ENCODE results near the gene SIVA1.

Gene SIVA1

DNA sequence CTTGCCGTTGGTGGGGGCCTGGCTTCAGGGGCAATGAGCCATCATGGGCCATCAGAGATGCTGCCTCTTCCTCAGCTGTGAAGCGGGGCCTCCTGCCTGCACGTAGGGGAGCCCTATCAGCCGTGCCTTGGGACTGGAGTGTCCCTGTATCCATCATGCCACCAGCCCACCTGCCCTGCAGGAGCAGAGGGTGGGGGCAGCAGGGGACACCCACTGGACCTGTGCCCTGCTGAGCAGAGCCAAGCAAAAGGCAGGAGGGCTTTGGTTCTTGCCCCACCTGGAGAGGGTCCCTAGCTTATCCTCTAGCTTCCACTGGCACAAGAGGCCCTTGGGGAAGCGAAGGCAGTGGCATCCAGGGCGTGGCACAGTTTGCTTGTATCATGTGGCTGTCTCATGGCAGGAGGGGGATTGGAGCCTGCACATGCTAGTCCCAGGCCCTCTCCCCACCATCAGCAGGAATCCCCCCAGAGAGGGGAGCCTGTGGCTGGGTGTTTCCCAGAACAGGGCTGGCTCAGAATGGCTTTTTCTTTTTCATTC is 18.8 kb upstream of the SIVA1 start:
- H3K27ac ChIP-seq: peak overlapping the region; percentile 99
- POLR2A ChIA-PET (ENCODE audit: low non-redundant PET): no interaction called here
- DNase-seq (ENCODE audit: low spot score): no peak
- TF ChIP-seq, protein P1, sequence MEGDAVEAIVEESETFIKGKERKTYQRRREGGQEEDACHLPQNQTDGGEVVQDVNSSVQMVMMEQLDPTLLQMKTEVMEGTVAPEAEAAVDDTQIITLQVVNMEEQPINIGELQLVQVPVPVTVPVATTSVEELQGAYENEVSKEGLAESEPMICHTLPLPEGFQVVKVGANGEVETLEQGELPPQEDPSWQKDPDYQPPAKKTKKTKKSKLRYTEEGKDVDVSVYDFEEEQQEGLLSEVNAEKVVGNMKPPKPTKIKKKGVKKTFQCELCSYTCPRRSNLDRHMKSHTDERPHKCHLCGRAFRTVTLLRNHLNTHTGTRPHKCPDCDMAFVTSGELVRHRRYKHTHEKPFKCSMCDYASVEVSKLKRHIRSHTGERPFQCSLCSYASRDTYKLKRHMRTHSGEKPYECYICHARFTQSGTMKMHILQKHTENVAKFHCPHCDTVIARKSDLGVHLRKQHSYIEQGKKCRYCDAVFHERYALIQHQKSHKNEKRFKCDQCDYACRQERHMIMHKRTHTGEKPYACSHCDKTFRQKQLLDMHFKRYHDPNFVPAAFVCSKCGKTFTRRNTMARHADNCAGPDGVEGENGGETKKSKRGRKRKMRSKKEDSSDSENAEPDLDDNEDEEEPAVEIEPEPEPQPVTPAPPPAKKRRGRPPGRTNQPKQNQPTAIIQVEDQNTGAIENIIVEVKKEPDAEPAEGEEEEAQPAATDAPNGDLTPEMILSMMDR (conservative IDR thresholded peaks at IDR 0.05; ENCODE audit: low read depth): no peak
- CTCF ChIA-PET: interaction anchor here (2.0 kb wide), 1 partner anchor 11 kb away, joined by 8 read pairs; the partner anchor contains the start of gene ADSS1

DNA sequence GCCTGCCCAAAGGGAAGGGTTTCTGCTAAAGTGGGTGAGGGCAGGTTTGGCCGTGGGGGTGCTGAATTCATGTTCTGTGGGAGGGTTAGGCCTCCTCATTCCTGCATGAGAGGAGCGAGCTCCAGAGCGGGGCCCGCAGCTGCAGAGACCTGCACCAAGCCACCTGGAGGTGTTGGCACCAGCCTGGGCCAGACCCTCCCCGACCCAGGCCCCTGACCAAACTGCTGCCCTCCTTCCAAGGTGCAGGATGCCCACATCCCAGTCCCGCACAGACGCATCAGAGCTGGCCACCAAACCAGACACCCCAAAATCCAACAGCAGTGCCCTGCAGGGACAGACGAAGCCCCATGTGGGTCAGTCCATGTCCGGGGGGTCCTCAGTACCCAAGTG is 18.4 kb upstream of the SIVA1 start:
- CTCF ChIA-PET: no interaction called here
- TF ChIP-seq, protein P1 (conservative IDR thresholded peaks at IDR 0.05; ENCODE audit: low read depth): no peak
- H3K27ac ChIP-seq: peak overlapping the region; percentile 99
- POLR2A ChIA-PET (ENCODE audit: low non-redundant PET): no interaction called here
- DNase-seq (ENCODE audit: low spot score): no peak

DNA sequence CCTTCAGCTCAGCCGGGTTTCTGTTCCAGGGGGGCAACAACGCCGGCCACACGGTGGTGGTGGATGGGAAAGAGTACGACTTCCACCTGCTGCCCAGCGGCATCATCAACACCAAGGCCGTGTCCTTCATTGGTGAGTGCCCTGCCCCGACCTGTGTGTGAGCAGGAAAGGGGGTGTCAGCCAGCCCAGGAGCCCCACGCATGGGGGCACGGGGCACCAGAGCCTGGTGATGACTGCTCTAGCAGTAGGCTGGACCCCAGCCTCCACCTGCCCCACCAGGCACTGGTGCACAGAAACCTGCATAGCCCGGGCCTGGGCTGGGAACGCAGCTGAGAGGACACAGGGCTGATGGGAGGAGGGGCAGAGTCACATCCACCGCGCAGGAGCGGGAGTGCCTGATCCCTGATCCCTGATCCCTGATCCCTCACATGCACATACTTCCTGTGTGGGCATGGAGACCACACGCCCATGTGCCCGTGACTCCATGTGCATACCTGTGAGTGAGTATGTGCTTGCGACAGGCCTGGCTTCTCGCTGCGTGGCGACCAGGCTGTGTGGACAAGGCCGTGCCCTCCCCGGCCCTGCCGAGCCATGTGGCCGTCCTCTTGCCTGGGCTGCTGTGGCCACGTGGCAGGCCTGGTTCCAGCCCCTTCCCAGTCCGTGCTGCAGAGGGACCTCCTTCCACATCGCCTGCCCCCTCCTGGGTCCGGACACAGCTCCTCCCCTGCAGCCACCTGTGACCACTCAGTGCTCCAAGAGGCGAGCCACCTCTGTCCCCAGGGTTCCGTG is 17.8 kb upstream of the SIVA1 start:
- ChIA-PET CTCF (interaction anchor here (1.7 to 2.0 kb wide), 2 partner anchors 9 to 12 kb away, joined by 7 to 9 read pairs; partner anchors contain the start of gene ADSS1), POLR2A (ENCODE audit: low non-redundant PET) (no interaction called here)
- peak overlapping the region; percentile 99 for H3K27ac ChIP-seq
- no peak for DNase-seq (ENCODE audit: low spot score)
- TF ChIP-seq, protein P1 (conservative IDR thresholded peaks at IDR 0.05; ENCODE audit: low read depth): no peak

DNA sequence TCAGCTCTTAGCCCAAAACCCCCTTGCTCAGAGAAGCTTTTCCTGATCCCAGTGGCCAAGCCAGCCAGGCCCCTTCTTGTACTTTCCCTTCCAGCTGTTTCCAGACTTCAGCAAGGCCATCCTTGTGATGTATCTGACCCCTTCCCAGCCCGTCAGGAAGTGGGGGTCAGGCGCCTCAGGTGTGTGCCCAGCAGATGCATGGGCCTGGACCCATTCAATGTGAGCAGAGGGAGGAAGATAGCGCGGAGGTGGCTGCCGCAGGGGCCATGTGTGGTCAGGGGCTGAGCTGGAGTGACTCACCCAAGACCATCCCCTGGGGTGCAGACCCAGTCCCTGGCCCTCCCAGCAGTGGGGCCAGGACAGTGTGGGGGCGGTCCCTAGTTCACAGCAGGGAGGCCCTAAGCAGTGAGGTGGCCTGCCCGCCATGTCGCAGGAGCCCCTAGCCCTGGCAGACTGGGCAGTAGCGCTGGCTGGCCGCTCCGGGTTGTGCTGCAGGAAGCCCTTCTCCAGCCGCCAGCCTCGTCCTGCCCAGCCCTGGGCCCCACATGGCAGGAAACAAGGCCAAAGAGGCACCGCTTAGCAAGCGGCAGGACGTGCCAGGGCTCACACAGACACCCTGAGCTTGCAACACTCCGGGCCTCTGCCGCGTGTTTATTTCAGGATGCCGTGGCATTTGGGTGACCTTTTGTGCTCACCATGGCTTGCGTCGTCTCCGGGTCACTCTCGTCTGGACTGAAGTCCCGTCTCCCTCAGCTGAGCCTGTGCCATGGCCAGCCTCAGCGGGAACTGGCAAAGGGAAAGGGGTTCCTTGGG is 16.9 kb upstream of the SIVA1 start:
- POLR2A ChIA-PET (ENCODE audit: low non-redundant PET): interaction anchor here (1.0 kb wide), 2 partner anchors 11 to 19 kb away, joined by 3 to 4 read pairs; no protein-coding TSS in a partner anchor
- DNase-seq (ENCODE audit: low spot score): no peak
- H3K27ac ChIP-seq: peak overlapping the region; percentile 99
- TF ChIP-seq, protein P1 (conservative IDR thresholded peaks at IDR 0.05; ENCODE audit: low read depth): no peak
- CTCF ChIA-PET: interaction anchor here (0.6 to 2.0 kb wide), 3 partner anchors 9 to 13 kb away, joined by 4 to 9 read pairs (median 7); partner anchors contain the start of gene ADSS1

DNA sequence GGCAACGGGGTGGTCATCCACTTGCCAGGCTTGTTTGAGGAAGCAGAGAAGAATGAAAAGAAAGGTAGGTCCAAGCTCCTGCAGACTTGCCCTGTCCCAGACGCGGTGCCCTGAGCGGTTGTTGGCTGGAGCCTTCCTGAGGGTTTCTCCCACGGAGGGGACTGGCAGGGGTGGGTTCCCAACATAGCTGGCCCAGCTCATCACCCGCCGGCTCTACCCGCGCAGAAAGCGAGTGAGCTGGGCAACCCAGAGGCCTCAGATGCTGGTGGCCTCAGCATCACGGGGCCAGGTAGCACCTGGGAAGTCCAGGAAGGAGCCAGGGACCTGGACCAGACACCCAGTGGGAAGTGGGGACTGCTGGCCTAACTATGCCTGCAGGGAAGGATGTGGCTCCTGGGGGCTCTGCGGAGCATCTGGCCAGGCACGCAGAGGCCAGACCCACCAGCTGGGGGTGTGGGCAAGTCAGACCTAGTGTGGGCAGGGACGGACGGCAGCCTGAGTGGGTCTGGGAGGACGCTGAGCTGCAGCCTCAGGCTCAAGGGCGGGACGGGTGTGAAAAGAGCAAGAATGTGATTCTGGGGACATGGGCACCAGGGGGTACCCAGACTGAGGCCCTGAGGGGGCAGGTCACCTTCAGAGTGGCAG is 14.4 kb upstream of the SIVA1 start:
- POLR2A ChIA-PET (ENCODE audit: low non-redundant PET): no interaction called here
- TF ChIP-seq, protein P1 (conservative IDR thresholded peaks at IDR 0.05; ENCODE audit: low read depth): no peak
- H3K27ac ChIP-seq: peak overlapping the region; percentile 37
- no peak for DNase-seq (ENCODE audit: low spot score)
- CTCF ChIA-PET: interaction anchor here (0.8 to 1.1 kb wide), 2 partner anchors 88 to 91 kb away, joined by 4 to 8 read pairs; no protein-coding TSS in a partner anchor

DNA sequence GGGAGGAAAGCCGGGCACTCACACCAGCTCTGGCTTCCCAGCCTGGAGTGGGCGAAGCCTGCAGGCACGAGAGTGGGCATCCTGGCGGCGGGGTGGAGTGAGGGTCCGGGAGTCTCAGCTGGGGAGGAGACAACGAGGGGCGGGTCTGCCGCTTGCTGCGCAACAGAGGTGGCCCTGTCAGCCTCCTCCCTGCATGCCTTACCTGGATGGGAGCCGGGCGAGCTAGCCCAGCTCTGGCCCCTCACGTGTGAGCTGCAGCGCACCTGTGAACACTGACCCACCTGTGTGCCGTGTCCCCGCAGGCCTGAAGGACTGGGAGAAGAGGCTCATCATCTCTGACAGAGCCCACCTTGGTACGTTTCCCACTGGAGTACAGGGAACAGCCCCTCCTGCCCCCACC is 13.9 kb upstream of the SIVA1 start:
- no peak for DNase-seq (ENCODE audit: low spot score)
- TF ChIP-seq, protein P1 (conservative IDR thresholded peaks at IDR 0.05; ENCODE audit: low read depth): no peak
- H3K27ac ChIP-seq: peak overlapping the region; percentile 37
- ChIA-PET POLR2A (ENCODE audit: low non-redundant PET) (no interaction called here), CTCF (interaction anchor here (0.8 to 1.1 kb wide), 2 partner anchors 88 to 91 kb away, joined by 4 to 8 read pairs; no protein-coding TSS in a partner anchor)

All from RWPE1 (cell line).